T-helper 17 cell (primary cell): ENCODE results near the gene KCNMA1. TPM values are rescaled to one million over a fixed set of nuclear protein-coding genes. Genes with fewer than 3 reads are reported as not detected.

Experiments
- ATAC-seq: fragments of 150-1000 bp; cut with Tn5 transposase; 2 replicates; pipeline ENCODE4 v1.10.0; 2021; ENCODE audit warnings: mild to moderate bottlenecking, moderate library complexity
- DNase-seq, 3 donors: peaks; one replicate each; pipeline versions ENCODE4 v3.0.0 to v3.0.0-alpha.2; 2020 to 2021
- H3K9me3 ChIP-seq: one replicate; pipeline ENCODE4 v1.7.0; 2013; ENCODE audit warnings: low read length, mild to moderate bottlenecking; ENCODE audit not compliant: control insufficient read depth, poor library complexity, severe bottlenecking
- H3K27ac Mint-ChIP-seq: one replicate; pipeline ENCODE4 v1.8.0; 2022; ENCODE audit warnings: mild to moderate bottlenecking, moderate library complexity, mixed read lengths
- H3K27me3 Mint-ChIP-seq: one replicate; pipeline ENCODE4 v1.8.0; 2022; ENCODE audit warnings: mixed read lengths
- H3K36me3 Mint-ChIP-seq: one replicate; pipeline ENCODE4 v1.8.0; 2022; ENCODE audit warnings: low read depth, mixed read lengths
- H3K4me1 Mint-ChIP-seq: one replicate; pipeline ENCODE4 v1.8.0; 2022; ENCODE audit warnings: mild to moderate bottlenecking, mixed read lengths
- H3K4me3 Mint-ChIP-seq: one replicate; pipeline ENCODE4 v1.8.0; 2022; ENCODE audit warnings: mild to moderate bottlenecking, moderate library complexity, mixed read lengths
- total RNA-seq, 4 donors: library from RNA in 2 of 4; stranded (reverse) in 2 of 4; gene quantifications; one replicate each; pipeline ENCODE4 v1.2.3 and lab custom pipeline; 2022 to 2026

The KCNMA1 gene
- total RNA-seq, 2 donors from 2014 or later = 0.27 TPM; not detected in 1

- no peaks in the 10 kb centered on the region for H3K9me3 ChIP-seq
- no peak for DNase-seq
- H3K4me3 Mint-ChIP-seq = peak overlapping the region; percentile 59
- ATAC-seq = no peak
- H3K36me3 Mint-ChIP-seq = peaks cover 2% of the 10 kb centered on the region
- H3K4me1 Mint-ChIP-seq = peaks cover 12% of the 10 kb centered on the region
- H3K27ac Mint-ChIP-seq = no peak overlapping the region
- peaks cover 80% of the 10 kb centered on the region for H3K27me3 Mint-ChIP-seq
Observed at GRCh38 chr10:77636282-77636966, 1.2 kb downstream of the KCNMA1 start.

- no peak for ATAC-seq
- peaks cover 2% of the 10 kb centered on the region for H3K36me3 Mint-ChIP-seq
- no peaks in the 10 kb centered on the region for H3K9me3 ChIP-seq
- peaks cover 8% of the 10 kb centered on the region for H3K4me1 Mint-ChIP-seq
- DNase-seq = no peak
- H3K27me3 Mint-ChIP-seq = peaks cover 72% of the 10 kb centered on the region
- H3K4me3 Mint-ChIP-seq = peak overlapping the region; percentile 33
- H3K27ac Mint-ChIP-seq = no peak overlapping the region
Observed at GRCh38 chr10:77635402-77636227, 2.0 kb downstream of the KCNMA1 start.

DNA sequence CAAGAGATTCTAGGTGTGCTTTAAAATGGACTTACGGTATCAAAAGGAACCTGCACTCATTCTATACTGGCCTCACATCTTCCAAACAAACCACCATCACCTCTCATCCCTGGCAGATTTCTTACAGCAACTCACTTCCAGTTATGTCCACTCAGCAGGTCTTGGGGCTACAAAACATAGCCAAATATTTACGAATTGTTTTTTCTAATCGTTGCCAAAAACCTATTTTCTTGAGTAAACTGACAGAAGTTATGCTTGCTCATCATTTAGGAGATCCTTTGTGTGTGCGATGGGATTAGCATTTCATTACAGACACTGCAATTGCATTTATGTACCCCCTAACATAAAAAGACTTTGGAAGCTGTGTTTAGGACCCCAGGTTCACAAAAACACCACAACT is 2.7 kb downstream of the KCNMA1 start:
- Mint-ChIP-seq H3K4me3 (no peak overlapping the region), H3K4me1 (peaks cover 8% of the 10 kb centered on the region), H3K27ac (no peak overlapping the region), H3K36me3 (peaks cover 2% of the 10 kb centered on the region), H3K27me3 (peaks cover 71% of the 10 kb centered on the region)
- H3K9me3 ChIP-seq = no peaks in the 10 kb centered on the region
- DNase-seq (no peak), ATAC-seq (no peak)

GRCh38 chr10:77633376-77633775 is 4.2 kb downstream of the KCNMA1 start:
- Mint-ChIP-seq H3K4me1 (peaks cover 6% of the 10 kb centered on the region), H3K36me3 (peaks cover 2% of the 10 kb centered on the region), H3K27me3 (peaks cover 71% of the 10 kb centered on the region), H3K4me3 (no peak overlapping the region), H3K27ac (no peak overlapping the region)
- ATAC-seq (no peak), DNase-seq (no peak)
- H3K9me3 ChIP-seq = no peaks in the 10 kb centered on the region

GRCh38 chr10:77631241-77631640 is 6.4 kb downstream of the KCNMA1 start:
- Mint-ChIP-seq H3K27me3 (peaks cover 70% of the 10 kb centered on the region), H3K27ac (no peak overlapping the region), H3K4me1 (no peaks in the 10 kb centered on the region), H3K4me3 (no peak overlapping the region), H3K36me3 (no peaks in the 10 kb centered on the region)
- DNase-seq = no peak
- H3K9me3 ChIP-seq = no peaks in the 10 kb centered on the region
- no peak for ATAC-seq

- Mint-ChIP-seq H3K4me3 (no peak overlapping the region), H3K36me3 (no peaks in the 10 kb centered on the region), H3K27me3 (peaks cover 64% of the 10 kb centered on the region), H3K27ac (no peak overlapping the region), H3K4me1 (peaks cover under 1% of the 10 kb centered on the region)
- DNase-seq (no peak), ATAC-seq (no peak)
- no peaks in the 10 kb centered on the region for H3K9me3 ChIP-seq
Observed at GRCh38 chr10:77630507-77630848, 7.1 kb downstream of the KCNMA1 start.

DNA sequence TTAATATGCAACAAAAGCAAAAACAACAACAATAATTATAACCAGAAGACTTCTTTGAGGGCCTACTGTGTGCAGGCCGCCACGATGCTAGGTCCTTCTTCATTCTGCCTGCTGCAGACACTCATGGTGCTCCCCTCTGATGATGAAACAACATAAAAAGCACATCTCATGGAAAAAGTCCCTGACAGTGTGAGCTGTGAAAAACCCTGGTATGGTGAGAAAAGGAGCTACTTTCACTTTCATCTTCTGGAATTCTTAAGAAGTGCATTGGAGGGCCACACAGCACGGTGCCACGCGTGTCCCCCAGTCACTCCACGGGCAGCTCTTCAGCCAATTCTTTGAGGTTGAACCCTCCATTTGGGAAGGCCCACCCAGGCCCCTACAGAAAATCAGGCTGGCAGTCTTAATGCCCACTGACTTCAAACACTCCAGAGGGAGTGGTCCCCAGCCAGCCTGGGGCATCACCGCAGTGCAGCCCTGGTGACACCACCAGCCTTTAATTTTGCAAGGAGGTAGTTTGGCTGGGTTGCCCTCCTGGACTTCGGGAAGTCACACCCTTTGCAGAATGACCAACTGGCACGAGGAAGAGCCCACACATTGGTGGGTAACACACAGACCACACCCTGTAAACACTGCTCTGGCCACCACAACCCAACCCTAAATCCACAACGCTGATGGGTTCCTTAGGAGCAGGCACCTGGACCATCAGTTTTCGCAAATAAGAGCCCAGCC is 7.7 kb downstream of the KCNMA1 start:
- H3K27ac Mint-ChIP-seq = no peak overlapping the region
- H3K9me3 ChIP-seq = no peaks in the 10 kb centered on the region
- no peak overlapping the region for H3K4me3 Mint-ChIP-seq
- peaks cover 2% of the 10 kb centered on the region for H3K4me1 Mint-ChIP-seq
- no peaks in the 10 kb centered on the region for H3K36me3 Mint-ChIP-seq
- DNase-seq = no peak
- no peak for ATAC-seq
- H3K27me3 Mint-ChIP-seq = peaks cover 59% of the 10 kb centered on the region

- no peak for ATAC-seq
- no peaks in the 10 kb centered on the region for H3K36me3 Mint-ChIP-seq
- H3K9me3 ChIP-seq = no peaks in the 10 kb centered on the region
- no peak overlapping the region for H3K4me3 Mint-ChIP-seq
- H3K4me1 Mint-ChIP-seq = peaks cover 2% of the 10 kb centered on the region
- H3K27ac Mint-ChIP-seq = no peak overlapping the region
- no peak for DNase-seq
- H3K27me3 Mint-ChIP-seq = peaks cover 50% of the 10 kb centered on the region
Observed at GRCh38 chr10:77628906-77629730, 8.5 kb downstream of the KCNMA1 start.

DNA sequence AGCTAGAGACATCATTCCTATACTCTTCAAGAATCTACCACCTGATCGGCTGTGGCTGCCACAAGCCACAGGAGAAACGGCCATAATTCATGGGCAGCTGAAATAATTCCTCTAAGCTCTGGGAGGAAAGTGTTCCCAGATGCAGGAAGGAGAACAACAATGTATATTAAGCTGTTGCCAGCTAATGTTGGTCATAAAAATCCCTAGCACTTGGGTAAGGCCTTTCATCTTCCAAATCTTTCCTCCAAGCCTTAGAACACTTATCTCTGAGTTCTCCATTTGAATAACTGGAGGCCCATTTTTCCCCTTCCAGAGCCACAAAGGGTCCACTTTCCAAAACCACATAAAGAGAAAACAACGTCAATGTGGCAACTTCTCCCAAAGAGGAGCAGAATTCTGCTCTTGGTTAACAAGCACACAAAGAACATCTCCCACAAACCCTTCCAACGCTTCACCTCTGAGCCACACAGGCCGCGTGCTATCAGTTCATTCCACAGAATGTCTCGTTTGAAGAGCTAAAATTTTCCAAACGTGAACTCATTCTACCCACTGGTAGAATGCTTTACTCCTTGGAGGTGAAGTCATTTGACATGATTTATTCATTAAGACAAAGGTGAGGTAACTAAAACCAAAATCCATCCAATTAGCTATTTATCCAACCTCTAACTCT is 11.2 kb downstream of the KCNMA1 start:
- Mint-ChIP-seq H3K27ac (no peak overlapping the region), H3K4me3 (no peak overlapping the region), H3K36me3 (no peaks in the 10 kb centered on the region), H3K27me3 (peaks cover 32% of the 10 kb centered on the region), H3K4me1 (peaks cover 8% of the 10 kb centered on the region)
- no peak for ATAC-seq
- H3K9me3 ChIP-seq = no peaks in the 10 kb centered on the region
- no peak for DNase-seq

DNA sequence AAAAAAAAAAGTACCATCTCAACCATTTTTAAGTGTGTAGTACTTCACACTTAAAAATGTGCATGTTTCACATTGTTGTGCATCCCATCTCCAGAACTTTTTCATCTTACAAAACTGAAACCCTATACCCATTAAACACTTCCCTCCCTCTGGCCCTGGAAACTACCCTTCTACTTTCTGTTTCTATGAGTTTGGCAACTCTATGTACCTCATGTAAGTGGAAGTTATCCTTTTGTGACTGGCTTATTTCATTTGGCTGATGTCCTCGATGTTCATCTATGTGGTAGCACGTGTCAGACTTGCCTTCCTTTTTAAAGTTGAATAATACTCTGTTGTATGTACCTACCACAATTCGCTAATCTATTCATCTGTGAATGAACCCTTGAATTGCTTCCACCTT is 12.2 kb downstream of the KCNMA1 start:
- Mint-ChIP-seq H3K4me3 (no peak overlapping the region), H3K4me1 (peaks cover 8% of the 10 kb centered on the region)
- no peak for ATAC-seq

DNA sequence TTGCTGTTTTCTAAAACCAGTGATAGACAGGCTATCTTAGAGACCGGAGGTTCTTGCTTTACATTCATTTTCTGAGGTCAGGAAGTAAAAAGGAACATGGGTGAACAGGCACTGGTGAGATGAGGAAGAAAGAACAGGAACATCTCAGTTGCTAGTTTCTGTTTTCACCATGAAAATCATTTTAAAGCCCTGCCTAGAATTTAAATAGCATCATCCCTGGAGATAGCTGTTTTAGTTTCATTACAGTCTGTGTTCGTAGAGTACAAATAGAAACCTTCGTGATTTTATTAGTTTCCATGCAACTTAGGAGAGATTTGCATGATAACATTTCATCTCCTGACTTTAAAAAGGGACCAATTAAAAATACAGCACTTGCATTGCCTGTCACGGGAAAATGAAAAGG is 14.7 kb downstream of the KCNMA1 start:
- Mint-ChIP-seq H3K4me1 (peaks cover 8% of the 10 kb centered on the region), H3K27me3 (peaks cover 12% of the 10 kb centered on the region), H3K36me3 (no peaks in the 10 kb centered on the region), H3K27ac (peak overlapping the region; percentile 6), H3K4me3 (no peak overlapping the region)
- no peaks in the 10 kb centered on the region for H3K9me3 ChIP-seq
- DNase-seq = no peak
- ATAC-seq = peak; percentile 23

More for the DNA sequence above, 12.2 kb downstream of the KCNMA1 start:
- no peak for DNase-seq
- Mint-ChIP-seq H3K36me3 (no peaks in the 10 kb centered on the region), H3K27me3 (peaks cover 31% of the 10 kb centered on the region), H3K27ac (no peak overlapping the region)
- no peaks in the 10 kb centered on the region for H3K9me3 ChIP-seq

DNA sequence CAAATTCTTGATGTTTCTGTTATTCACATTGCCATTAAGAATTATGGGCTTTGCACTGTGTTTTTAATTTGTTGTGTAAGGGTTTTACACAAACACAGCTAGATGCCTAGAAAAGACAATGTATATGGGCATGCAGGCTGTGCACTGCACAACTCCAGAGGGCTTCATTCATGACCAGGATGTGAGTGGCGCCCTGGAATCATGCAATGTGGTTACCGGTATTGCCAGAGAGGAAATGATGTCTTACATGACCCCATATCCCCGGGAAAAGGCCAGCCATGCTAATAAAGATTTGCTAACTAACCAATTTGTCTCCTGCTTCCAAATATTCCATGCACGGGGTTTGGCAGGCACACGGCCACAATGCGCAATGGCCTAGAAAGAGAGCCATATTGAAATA is 16.9 kb downstream of the KCNMA1 start:
- ATAC-seq = no peak
- H3K4me3 Mint-ChIP-seq = no peak overlapping the region
- no peak for DNase-seq

More for the DNA sequence above, 16.9 kb downstream of the KCNMA1 start:
- peaks cover 15% of the 10 kb centered on the region for H3K27me3 Mint-ChIP-seq
- no peaks in the 10 kb centered on the region for H3K9me3 ChIP-seq
- no peaks in the 10 kb centered on the region for H3K36me3 Mint-ChIP-seq
- no peak overlapping the region for H3K27ac Mint-ChIP-seq
- peaks cover 8% of the 10 kb centered on the region for H3K4me1 Mint-ChIP-seq
